RWPE2 (cell line): ENCODE measurements around the gene IFNA6.
"Not testable (repeated sequence)": the region's sequence is repeated elsewhere in the genome, so short reads cannot be mapped to it uniquely, and the experiment has no call there.

Source experiments
- ATAC-seq: fragments of 200-7000 bp; cut with Tn5 transposase; 3 replicates; pipeline ENCODE4 v1.9.1; 2021; ENCODE audit warnings: low read depth
- DNase-seq: peaks from one replicate; pipeline ENCODE4 v3.0.0-alpha.2; 2020; ENCODE audit warnings: low spot score
- H3K27ac ChIP-seq: fragments of 450-650 bp; 2 replicates; pipeline ENCODE4 v1.5.1; 2017; ENCODE audit warnings: mild to moderate bottlenecking; ENCODE audit not compliant: poor library complexity, severe bottlenecking
- H3K27me3 ChIP-seq: fragments of 250-450 bp; sonication (Bioruptor Pico); 2 replicates; pipeline ENCODE4 v1.5.1; 2021; ENCODE audit warnings: mild to moderate bottlenecking, moderate library complexity; ENCODE audit not compliant: insufficient read depth, poor library complexity, severe bottlenecking
- H3K36me3 ChIP-seq: fragments of 250-450 bp; sonication (Bioruptor Pico); 2 replicates; pipeline ENCODE4 v1.5.1; 2020; ENCODE audit warnings: low read depth, mild to moderate bottlenecking, moderate library complexity
- H3K4me1 ChIP-seq: fragments of 250-450 bp; sonication (Bioruptor Pico); 2 replicates; pipeline ENCODE4 v1.5.1; 2021; ENCODE audit warnings: mild to moderate bottlenecking, moderate library complexity; ENCODE audit not compliant: insufficient read depth, poor library complexity, severe bottlenecking
- H3K4me3 ChIP-seq: fragments of 250-450 bp; sonication (Bioruptor Pico); 2 replicates; pipeline ENCODE4 v1.5.1; 2021; ENCODE audit warnings: mild to moderate bottlenecking, moderate library complexity; ENCODE audit not compliant: severe bottlenecking
- H3K9me3 ChIP-seq: fragments of 250-450 bp; sonication (Bioruptor Pico); 2 replicates; pipeline ENCODE4 v1.5.1; 2021; ENCODE audit warnings: mild to moderate bottlenecking, moderate library complexity; ENCODE audit not compliant: severe bottlenecking
- TF ChIP-seq, protein P1 (sequence below): fragments of 450-650 bp; IDR thresholded peaks from one replicate; pipeline ENCODE4 v1.5.1; 2017; ENCODE audit warnings: mild to moderate bottlenecking, moderate library complexity; ENCODE audit not compliant: poor library complexity, severe bottlenecking

IFNA6 gene

DNA sequence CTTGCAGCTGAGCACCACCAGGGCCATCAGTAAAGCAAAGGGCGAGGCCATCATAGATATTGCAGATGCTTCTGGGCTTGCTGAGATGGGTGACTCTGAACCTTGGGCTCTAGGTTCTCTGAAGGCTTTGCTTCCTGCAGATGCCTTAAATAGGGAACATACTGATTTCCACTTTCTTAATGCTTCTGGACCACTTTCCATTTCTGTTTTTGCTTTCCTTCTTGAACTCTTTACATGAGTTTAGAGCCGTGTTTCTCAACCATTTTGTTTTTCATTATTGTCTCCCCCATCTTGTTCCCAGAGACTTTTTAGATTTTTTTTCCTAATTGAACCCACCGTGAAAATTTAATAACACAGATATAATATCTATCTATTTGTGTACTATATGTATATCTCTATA, 17.3 kb upstream of the IFNA6 start, which contains the start of gene IFNA13:
Gene IFNA13, minus strand, starts transcription at position 101 of the 400 bp plus-strand sequence. Its CDS starts 47 bp downstream, at position 54.
- Histone ChIP-seq H3K4me1 (no peaks in the 10 kb centered on the region), H3K27me3 (peaks cover 3% of the 10 kb centered on the region), H3K36me3 (no peaks in the 10 kb centered on the region), H3K4me3 (no peak within 1 kb of the TSS), H3K9me3 (no peaks in the 10 kb centered on the region), H3K27ac (no peak within 1 kb of the TSS)
- DNase-seq (no peak), ATAC-seq (no peak)
- TF ChIP-seq, protein P1, sequence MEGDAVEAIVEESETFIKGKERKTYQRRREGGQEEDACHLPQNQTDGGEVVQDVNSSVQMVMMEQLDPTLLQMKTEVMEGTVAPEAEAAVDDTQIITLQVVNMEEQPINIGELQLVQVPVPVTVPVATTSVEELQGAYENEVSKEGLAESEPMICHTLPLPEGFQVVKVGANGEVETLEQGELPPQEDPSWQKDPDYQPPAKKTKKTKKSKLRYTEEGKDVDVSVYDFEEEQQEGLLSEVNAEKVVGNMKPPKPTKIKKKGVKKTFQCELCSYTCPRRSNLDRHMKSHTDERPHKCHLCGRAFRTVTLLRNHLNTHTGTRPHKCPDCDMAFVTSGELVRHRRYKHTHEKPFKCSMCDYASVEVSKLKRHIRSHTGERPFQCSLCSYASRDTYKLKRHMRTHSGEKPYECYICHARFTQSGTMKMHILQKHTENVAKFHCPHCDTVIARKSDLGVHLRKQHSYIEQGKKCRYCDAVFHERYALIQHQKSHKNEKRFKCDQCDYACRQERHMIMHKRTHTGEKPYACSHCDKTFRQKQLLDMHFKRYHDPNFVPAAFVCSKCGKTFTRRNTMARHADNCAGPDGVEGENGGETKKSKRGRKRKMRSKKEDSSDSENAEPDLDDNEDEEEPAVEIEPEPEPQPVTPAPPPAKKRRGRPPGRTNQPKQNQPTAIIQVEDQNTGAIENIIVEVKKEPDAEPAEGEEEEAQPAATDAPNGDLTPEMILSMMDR: no peak

DNA sequence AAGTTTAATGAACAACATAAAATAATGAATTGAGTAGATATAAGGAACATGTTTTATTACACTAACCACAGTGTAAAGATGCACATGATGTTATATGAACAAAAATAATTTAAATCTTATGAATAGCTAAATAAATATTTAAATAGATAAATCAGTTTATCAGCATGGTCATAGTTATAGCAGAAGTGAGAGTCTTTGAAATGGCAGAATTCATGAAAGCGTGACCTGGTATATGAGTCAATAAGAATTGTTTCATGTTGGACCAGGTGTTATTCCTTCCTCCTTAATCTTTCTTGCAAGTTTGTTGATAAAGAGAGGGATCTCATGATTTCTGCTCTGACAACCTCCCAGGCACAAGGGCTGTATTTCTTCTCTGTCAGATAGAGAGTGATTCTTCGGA, 16.5 kb upstream of the IFNA6 start:
- H3K27me3 ChIP-seq: not testable (repeated sequence)

DNA sequence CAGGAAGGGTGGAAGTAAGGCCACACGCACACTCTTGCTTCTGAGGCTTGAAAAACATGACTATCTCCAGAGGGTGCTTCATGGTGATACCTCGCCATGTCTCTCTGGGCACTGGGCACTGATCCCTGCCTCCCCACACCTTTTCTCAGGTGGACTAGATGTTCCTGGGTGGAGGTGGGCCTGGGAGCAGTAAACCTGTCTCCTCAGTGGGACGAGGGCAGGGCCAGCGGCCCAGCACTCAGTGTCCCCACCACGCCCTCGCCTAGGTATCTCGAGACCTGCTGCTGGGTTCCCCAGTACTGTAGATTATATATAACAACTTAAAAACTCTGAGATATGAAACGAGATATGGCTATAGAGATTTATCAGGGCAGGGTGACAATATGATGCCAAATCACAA, 11.6 kb upstream of the IFNA6 start:
- H3K4me1 ChIP-seq: no peaks in the 10 kb centered on the region
- no peak overlapping the region for H3K4me3 ChIP-seq
- no peak overlapping the region for H3K27ac ChIP-seq
- TF ChIP-seq, protein P1: no peak
- H3K27me3 ChIP-seq: peaks cover 7% of the 10 kb centered on the region
- no peaks in the 10 kb centered on the region for H3K9me3 ChIP-seq
- no peaks in the 10 kb centered on the region for H3K36me3 ChIP-seq
- ATAC-seq (no peak), DNase-seq (no peak)

More for the DNA sequence above, 16.5 kb upstream of the IFNA6 start:
- H3K36me3 ChIP-seq, ATAC-seq, H3K4me1 ChIP-seq, DNase-seq, H3K9me3 ChIP-seq, H3K27ac ChIP-seq, H3K4me3 ChIP-seq: not testable (repeated sequence)

DNA sequence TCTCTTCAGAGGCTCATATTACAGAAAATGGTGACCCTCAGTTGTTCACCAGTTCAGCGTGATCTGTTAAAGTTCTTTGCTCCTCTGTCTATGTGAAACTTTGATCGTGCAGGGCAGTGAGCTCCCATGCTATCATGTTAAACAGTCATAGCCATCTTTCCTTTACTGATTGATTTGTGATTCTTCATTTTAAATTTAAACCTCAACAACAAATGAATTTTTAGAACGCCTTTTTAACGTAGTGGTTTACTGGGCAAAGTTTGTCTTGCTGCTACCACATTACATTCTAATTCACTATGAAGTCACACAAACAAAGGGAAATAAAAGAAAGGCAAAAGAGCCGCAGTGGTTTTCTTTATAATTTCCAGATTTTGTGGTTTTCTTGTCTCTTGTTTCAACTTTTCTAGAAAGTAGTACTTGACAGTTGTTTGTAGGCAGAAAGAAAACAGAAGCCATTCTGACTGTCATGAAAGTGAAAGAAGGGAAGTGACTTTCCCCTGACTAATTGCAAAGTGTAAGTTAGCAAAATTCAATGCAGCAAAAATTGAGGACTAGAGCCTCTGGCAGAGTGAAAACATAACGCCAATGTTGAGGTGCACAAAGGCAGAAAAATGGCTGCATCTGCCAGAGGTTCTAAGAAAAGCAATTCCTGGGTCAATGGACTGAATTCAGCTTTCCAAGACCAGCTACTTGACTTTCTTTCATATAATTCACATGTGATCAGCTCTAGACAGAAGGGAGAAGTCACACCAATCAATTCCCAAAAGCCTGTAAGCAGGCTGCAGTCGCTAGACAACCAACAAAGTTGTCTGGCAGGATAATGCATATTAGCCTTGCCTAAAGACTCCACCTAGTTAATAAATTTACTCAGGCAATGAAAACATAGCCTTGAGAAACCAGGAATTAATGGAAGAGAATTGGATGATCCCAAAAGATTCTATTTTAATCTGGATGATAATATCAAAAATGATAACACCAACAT, 7.1 kb upstream of the IFNA6 start:
- H3K27ac ChIP-seq: no peak overlapping the region
- DNase-seq (no peak), ATAC-seq (no peak)
- no peaks in the 10 kb centered on the region for H3K36me3 ChIP-seq
- peaks cover 3% of the 10 kb centered on the region for H3K27me3 ChIP-seq
- no peak overlapping the region for H3K4me3 ChIP-seq
- H3K4me1 ChIP-seq: no peaks in the 10 kb centered on the region
- H3K9me3 ChIP-seq: no peaks in the 10 kb centered on the region
- TF ChIP-seq, protein P1: no peak

DNA sequence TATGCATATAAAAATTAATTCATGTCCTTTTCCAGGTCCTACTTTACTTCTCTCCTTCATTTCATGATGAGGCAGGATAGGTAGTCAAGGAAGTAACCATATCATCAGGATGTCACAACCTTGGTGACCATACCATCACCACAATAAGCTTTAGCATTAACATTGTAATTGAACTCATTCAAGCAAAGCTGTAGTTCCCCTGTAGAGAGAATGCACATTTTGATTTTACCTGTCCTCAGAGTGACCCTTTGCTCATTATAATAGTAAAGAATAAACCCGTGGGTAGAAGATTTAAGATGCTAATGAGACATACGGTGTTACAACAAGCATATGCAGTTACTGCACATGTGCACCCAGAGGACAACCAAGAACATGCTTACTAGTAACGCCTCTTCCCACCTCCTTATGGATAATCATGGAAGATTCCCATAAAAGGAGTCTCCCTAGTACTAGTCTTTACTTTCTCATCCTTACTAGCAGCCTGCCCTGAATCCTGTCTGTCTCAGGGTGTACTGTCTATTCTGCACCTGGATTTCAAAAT, 2.2 kb downstream of the IFNA6 start:
- no peak for DNase-seq
- no peaks in the 10 kb centered on the region for H3K4me1 ChIP-seq
- H3K9me3 ChIP-seq: peaks cover 2% of the 10 kb centered on the region
- no peak overlapping the region for H3K27ac ChIP-seq
- peaks cover 7% of the 10 kb centered on the region for H3K27me3 ChIP-seq
- H3K4me3 ChIP-seq: no peak overlapping the region
- ATAC-seq: no peak
- TF ChIP-seq, protein P1: no peak
- no peaks in the 10 kb centered on the region for H3K36me3 ChIP-seq
